Stimulated activated CD4-positive, alpha-beta T cell treated with anti-CD3 and anti-CD28 coated beads, Interleukin-4, amount 100 ng/mL, for 1 hour (primary cell): ENCODE measurements around the gene TAOK3.
"Not testable (repeated sequence)": the region's sequence is repeated elsewhere in the genome, so short reads cannot be mapped to it uniquely, and the experiment has no call there.

Experiments used
- DNase-seq: peaks from one replicate; pipeline ENCODE4 v3.0.0-alpha.2; 2020

TAOK3 gene

DNA sequence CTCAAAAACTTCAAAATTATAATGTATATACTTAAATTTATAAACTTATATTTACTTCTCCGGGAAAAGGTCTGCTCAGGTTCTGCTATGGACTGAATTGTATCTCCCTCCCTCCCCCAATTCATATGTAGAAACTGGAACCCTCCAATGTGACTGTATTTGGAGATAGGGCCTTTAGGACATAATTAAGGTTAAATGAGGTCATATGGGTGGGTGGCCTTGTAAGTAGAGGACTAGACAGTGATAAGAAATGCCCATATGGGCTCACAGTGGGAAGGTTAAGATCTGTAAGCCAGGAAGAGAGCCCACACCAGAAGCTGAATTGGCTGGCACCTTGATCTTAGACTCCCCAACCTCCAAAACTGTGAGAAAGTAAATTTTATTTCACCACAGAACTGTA, 84.5 kb downstream of the TAOK3 start:
- DNase-seq = no peak

DNA sequence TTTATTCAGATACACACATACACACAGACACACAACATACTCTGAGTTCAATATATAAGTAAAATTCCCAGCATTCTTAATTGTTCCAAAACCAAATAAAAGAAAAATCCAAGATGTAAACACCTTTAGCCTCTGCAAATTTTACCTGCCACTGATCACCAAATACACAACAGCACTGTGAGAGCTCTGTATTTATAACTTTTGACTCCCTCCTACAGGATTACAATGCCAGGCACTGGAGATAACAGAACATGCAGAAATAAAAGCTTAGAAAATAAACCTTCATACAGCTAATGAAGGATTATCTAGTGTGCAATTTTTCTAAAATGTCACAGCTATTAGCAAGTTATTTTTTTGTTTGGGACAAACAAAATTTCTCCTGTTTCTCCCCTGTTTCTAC, 85.0 kb downstream of the TAOK3 start:
- no peak for DNase-seq

GRCh38 chr12:118282767-118283166, 89.9 kb downstream of the TAOK3 start:
- DNase-seq = no peak

DNA sequence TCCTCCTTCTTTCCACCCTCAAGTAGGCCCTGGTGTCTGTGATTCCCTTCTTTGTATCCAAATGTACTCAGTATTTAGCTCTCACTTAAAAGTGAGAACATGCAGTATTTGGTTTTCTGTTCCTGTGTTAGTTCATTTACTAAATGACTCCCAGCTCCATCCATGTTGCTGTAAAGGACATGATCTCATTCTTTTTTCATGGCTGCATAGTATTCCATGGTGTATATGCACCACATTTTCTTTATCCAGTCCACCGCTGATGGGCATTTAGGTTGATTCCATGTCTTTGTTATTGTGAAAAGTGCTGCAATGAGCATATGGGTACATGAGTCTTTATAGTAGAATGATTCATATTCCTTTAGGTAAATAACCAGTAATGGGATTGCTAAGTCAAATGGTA, 94.4 kb downstream of the TAOK3 start:
- not testable (repeated sequence) for DNase-seq

DNA sequence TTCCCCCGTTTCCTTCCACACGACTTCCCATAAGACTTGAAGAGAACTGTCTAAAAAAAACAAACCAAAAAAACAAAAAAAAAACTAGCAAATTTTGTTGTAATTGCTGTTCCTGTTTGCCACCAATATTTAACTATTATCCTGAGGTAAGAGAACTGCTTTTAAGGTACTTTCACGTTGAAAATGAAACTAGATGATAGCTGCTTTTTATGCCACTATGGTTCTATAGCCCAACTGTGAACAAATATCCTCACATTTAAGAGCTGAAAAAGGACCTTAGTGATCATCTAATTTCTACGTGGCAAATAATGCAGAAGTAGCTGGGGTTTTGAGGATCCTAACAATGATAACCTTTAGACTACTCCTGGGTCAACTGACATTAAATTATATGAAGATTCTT, 98.6 kb downstream of the TAOK3 start:
- DNase-seq = no peak

DNA sequence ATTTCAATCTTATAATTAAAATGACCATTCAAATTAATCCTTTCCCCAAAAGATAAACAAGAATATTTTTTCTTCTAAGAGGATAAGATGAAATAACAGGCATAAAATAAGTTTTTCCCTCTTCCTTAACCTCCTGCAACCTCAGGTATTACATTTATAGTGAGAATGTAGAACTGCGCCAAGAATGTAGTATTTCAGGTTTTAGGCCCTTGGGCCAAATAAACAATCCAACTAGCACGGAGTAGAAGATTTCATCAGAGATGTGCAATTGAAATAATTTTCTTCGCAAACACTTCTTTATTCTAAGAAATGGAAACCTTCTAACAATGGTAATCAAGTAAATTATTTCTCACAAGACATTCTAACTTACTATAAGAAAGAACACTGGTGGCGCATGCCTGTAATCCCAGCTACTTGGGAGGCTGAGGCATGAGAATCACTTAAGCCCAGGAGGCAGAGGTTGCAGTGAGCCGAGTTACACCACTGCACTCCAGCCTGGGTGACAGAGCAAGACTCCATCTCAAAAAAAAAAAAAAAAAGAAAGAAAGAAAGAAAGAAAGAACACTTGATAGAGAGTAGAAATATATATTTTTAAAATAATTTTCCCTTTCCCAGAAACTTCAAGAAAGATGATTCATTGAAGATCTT, 100.8 kb downstream of the TAOK3 start:
- DNase-seq = no peak

GRCh38 chr12:118271183-118271582, 101.5 kb downstream of the TAOK3 start:
- no peak for DNase-seq

DNA sequence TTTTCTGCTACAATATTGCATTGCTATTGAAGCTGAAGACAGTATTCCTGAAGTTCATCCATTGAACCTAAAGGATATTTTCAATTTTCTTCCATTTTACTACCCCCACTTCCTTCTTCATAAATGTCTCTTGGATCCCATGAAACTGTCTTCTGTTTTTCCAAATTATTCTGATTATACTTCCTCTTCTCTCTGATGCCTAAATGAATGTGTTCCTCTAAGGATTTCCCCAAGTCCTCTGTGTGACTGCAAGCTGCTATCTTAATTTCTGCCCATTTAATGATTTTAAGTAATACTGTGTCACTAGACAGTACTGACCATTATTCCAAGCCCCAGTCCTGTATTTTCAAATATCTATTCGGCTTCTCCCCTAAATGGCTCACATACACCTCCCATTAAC, 102.9 kb downstream of the TAOK3 start:
- DNase-seq = no peak

- no peak for DNase-seq
These were observed 113.6 kb downstream of the TAOK3 start for GRCh38 chr12:118259079-118259478.

DNA sequence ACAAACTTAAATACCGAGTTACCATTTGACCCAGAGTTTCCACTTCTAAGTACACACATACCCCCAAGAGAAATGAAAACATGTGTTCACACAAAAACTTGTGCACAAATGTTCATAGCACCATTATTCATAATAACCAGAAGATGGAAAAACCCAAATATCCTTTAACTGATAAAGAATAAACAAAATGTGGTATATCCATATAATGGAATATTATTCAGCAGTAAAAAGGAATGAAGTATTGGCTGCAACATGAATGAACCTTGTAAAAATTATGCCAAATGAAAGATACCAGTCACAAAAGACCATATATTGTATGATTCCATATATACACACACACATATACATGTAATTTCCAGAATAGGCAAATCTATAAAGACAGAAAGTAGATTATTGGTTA, 116.4 kb downstream of the TAOK3 start:
- DNase-seq = no peak

DNA sequence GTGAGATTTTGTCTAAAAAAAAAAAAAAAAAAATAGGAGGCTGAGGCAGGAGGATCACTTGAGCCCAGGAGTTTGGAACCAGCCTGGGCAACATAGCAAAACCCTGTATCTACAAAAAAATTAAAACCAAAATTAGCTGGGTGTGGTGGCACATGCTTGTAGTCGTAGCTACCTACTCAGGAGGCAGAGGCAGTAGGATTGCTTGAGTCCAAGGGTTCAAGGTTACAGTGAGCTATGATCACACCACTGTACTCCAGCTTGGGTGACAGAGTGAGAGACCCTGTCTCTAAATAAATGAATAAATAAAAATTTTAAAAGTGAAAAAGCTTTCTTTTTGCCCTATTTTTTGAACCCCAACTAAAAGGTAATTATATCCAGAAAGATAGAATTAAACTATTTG, 123.2 kb downstream of the TAOK3 start:
- DNase-seq = no peak

DNA sequence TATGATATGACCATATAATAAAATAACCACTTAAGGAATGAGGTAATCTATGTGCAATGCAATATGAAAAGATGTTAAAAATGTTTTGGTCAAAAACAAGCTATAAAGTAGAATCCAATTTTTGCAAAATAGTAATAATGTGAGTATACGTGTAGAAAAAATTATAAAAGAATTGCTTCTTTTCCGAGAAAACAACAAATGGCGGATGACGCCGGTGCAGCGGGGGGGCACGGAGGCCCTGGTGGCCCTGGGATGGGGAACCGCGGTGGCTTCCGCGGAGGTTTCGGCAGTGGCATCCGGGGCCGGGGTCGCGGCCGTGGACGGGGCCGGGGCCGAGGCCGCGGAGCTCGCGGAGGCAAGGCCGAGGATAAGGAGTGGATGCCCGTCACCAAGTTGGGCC, 126.8 kb downstream of the TAOK3 start:
- DNase-seq = not testable (repeated sequence)

DNA sequence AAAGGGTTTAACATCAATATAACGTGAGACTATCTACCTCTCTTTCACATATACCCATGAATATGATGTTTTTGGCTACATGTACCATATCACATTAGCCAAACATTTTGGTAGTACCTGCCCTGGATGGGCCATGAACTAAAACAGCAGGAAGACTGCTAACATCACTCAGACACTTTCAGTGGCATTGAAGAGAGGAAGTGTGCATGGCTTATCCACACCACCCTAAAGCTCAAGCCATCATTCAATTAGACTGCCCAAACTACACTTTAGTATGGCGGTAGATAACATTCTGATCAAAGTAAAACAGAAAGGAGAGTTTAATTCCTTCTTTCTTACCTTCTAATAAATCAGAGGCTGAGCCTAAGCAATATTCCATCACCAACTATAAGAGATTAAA, 133.8 kb downstream of the TAOK3 start:
- DNase-seq = no peak

DNA sequence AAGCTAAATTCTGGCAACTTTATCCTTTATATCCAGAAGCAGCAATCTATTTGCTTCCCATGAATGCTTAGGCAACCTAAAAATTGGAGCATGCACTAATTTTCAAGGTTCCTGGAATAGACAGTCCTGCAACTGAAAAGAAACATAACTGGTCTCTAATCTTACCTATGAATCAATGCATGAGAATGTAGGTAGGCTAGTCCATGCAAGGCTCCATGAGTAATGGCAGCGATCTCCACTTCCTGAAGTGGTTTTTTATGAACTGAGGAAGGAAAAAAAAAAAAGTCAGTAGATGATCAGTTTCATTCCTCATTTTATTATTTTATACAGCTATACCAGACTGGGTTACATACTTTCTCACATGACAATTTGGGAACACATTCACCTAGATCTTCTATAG, 134.8 kb downstream of the TAOK3 start:
- no peak for DNase-seq

- no peak for DNase-seq
These were observed 135.5 kb downstream of the TAOK3 start for GRCh38 chr12:118237052-118237665.

DNA sequence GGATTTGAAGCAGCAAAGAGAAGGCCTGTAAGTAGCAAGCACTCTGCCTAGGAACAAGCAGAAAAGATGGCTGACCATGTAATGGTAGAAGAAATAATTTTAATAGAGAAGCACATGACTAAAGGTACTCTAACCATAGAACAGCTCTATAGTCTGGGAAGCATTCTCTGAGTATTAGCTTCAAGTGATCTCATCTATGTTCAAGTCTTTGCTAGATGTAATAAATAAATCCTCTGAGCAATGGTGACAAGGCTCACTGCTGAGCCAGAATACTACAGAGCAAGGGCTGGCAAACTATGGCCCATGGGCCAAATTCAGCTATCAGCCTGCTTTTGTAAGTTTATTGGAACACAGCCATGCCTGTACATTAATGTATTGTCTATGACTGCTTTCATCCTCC, 152.0 kb downstream of the TAOK3 start:
- DNase-seq = no peak

DNA sequence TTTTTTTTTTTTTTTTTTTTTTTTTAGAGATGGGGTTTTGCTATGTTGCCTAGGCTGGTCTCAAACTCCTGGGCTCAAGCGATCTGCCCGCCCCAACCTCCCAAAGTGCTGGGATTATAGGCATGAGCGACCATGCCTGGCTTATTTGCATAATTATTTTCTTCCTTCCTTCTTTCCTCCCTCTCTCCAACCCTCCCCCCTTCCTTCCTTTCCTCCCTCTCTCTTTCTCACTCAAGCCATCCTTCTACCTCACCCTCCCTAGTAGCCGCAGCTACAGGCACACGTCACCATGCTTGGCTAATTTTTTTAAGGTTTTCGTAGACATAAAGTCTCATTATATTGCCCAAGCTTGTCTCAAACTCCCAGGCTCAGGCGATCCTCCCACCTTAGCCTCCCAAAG, 152.9 kb downstream of the TAOK3 start:
- no peak for DNase-seq

GRCh38 chr12:118219106-118219505, 153.6 kb downstream of the TAOK3 start:
- no peak for DNase-seq

- DNase-seq = no peak
These were observed 159.3 kb downstream of the TAOK3 start for GRCh38 chr12:118213452-118213851.

DNA sequence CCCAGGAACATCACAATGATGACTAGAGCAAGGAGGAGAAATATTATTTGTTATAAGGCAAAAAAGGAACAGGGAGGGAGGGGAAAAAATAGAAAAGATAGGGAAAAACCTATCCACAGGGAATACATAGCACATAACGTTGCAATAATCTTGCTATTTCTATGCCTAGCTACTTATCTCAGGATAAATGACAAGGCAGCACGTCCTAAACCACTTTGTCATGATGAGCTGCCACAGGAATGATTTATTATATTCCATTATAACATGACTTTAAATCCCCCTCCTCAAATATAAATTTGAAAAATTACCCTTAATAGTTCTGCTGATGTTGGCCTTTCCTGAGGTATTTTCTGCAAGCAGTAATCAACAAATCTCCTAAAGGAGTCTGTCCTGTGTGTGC, 160.1 kb downstream of the TAOK3 start:
- DNase-seq = no peak

DNA sequence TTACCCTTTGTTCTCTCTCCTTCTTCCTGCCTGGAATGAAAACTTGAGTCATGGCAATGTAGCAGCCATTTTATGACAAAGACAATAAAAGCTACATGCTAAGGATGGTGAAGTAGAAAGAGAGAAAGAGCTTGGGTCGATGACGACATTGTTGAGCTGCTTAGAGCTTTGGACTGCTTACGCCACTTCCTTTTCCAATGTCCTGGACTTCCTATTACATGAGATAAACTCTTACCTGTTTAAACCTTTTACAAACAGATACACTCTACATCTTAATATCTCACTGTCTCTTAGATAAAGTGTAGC, 166.6 kb downstream of the TAOK3 start:
- DNase-seq = no peak

DNA sequence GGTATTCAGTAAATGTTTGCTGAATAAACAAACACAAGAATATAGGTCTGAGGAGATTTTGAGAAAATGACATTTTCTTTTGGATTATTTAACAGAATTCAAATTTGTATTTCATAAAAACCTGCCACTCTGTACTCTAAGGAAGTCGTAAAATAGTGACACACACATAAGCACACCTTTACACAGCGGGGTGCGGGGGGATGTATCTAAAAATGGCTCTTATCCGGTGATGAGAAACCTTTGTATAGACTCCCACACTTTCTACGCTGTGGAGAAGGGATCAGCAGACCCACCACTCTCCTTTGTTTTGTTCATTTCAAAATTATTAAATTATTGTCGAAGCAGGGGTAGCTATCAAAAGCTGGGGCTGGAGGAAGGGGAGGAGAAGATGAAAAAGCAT, 178.7 kb downstream of the TAOK3 start:
- DNase-seq = no peak

GRCh38 chr12:118193477-118193876, 179.2 kb downstream of the TAOK3 start:
- no peak for DNase-seq

- DNase-seq = no peak
These were observed 182.4 kb downstream of the TAOK3 start for GRCh38 chr12:118190266-118190665.

DNA sequence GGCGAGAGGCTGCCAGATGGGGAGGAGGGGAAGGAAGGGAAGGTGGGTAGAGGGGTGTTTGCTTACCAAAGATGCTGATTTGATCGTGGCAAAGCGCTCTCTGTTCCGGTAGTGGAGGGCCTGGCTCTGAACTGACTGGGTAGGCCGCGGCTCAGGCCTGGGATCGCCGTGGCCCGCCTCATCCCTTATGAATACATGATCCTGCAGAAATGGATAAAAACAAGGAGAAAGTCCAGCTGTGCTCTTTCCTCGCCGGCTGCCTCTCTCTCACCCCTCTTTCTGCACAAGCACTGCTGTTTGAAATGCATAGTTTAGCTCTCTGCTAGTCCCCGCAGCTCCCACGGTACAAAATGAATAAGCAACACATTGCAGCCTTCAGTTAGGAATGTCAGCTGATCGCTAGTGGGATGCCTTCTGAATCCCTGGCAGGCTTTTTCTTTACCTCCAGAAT, 182.9 kb downstream of the TAOK3 start:
- DNase-seq = no peak
